ENCODE data around the gene GPRASP3.
"Not testable (repeated sequence)": the region's sequence is repeated elsewhere in the genome, so short reads cannot be mapped to it uniquely, and the experiment has no call there.

Gene GPRASP3

GRCh38 chrX:102720237-102721168, at the start of gene GPRASP3:
GPRASP3 (plus strand) TSS chrX:102720743; CDS start chrX:102748996, 28,253 bp downstream.
- DNase-seq, result peak; percentile 56

GRCh38 chrX:102672856-102673255, 47.7 kb upstream of the GPRASP3 start:
- DNase-seq, result no peak

GRCh38 chrX:102677479-102677878, 43.1 kb upstream of the GPRASP3 start:
- DNase-seq, result not testable (repeated sequence)

- DNase-seq, result peak; percentile 2
Observed at GRCh38 chrX:102684772-102685520, 35.6 kb upstream of the GPRASP3 start.

- DNase-seq, result no peak
Observed at GRCh38 chrX:102694749-102695148, 25.8 kb upstream of the GPRASP3 start.

- DNase-seq, result no peak
Observed at GRCh38 chrX:102696306-102696705, 24.2 kb upstream of the GPRASP3 start.

GRCh38 chrX:102697494-102697893, 23.0 kb upstream of the GPRASP3 start:
- DNase-seq, result no peak

- no peak for DNase-seq
Observed at GRCh38 chrX:102708900-102709299, 11.6 kb upstream of the GPRASP3 start.

GRCh38 chrX:102711872-102712215, 8.7 kb upstream of the GPRASP3 start:
- no peak for DNase-seq

- no peak for DNase-seq
Observed at GRCh38 chrX:102712216-102712966, 8.2 kb upstream of the GPRASP3 start, which contains the start of gene GPRASP2. GPRASP2 (plus strand) TSS chrX:102712448; CDS start chrX:102714870, 2,422 bp downstream.

- peak; percentile 30 for DNase-seq
Observed at GRCh38 chrX:102712981-102713625, 7.4 kb upstream of the GPRASP3 start.

GRCh38 chrX:102714994-102715393, 5.5 kb upstream of the GPRASP3 start:
- no peak for DNase-seq

GRCh38 chrX:102715967-102716366, 4.6 kb upstream of the GPRASP3 start:
- no peak for DNase-seq

GRCh38 chrX:102721169-102721506, 595 bp downstream of the GPRASP3 start:
- not testable (repeated sequence) for DNase-seq

- DNase-seq, result no peak
Observed at GRCh38 chrX:102723456-102723855, 2.9 kb downstream of the GPRASP3 start.

GRCh38 chrX:102727761-102728160, 7.2 kb downstream of the GPRASP3 start:
- no peak for DNase-seq

GRCh38 chrX:102728646-102729045, 8.1 kb downstream of the GPRASP3 start:
- no peak for DNase-seq

GRCh38 chrX:102739657-102740056, 19.1 kb downstream of the GPRASP3 start:
- DNase-seq, result no peak

- no peak for DNase-seq
Observed at GRCh38 chrX:102744307-102744706, 23.8 kb downstream of the GPRASP3 start.

GRCh38 chrX:102745513-102745856, 24.9 kb downstream of the GPRASP3 start:
- DNase-seq, result no peak

GRCh38 chrX:102745857-102746584, 25.5 kb downstream of the GPRASP3 start:
- no peak for DNase-seq

- DNase-seq, result no peak
Observed at GRCh38 chrX:102765217-102765616, 44.7 kb downstream of the GPRASP3 start.
